Thoracic aorta (tissue), 2 donors: ENCODE measurements around the gene UNC79. TPM values are rescaled to one million over a fixed set of nuclear protein-coding genes. Genes with fewer than 3 reads are reported as not detected.

Source experiments
- ATAC-seq: fragments of 150-250 bp; one replicate; pipeline ENCODE4 v1.8.0; 2017; ENCODE audit warnings: low read depth; ENCODE audit not compliant: insufficient number of reproducible peaks, low FRiP score
- DNase-seq: peaks from one replicate; pipeline ENCODE4 v3.0.0-alpha.2; 2020; ENCODE audit warnings: low spot score
- H3K27ac ChIP-seq, 2 donors: fragments of 200-600 bp; sonication (generic); 1 replicate in 1 of 2; 2 replicates in 1 of 2; pipeline ENCODE4 v1.5.1; 2016; ENCODE audit warnings: mild to moderate bottlenecking in 2 of 2, moderate library complexity in 2 of 2
- H3K27me3 ChIP-seq: fragments of 200-600 bp; sonication (generic); replicated peaks from 2 replicates; pipeline ENCODE4 v1.6.0; 2016; ENCODE audit warnings: mild to moderate bottlenecking; ENCODE audit not compliant: insufficient read depth
- H3K36me3 ChIP-seq: fragments of 200-600 bp; sonication (generic); one replicate; pipeline ENCODE4 v1.5.1; 2016
- H3K4me1 ChIP-seq, 2 donors: fragments of 200-600 bp; sonication (generic); 1 replicate in 1 of 2; 2 replicates in 1 of 2; pipeline versions ENCODE4 v1.5.1 to v1.6.0; 2016; ENCODE audit warnings: low read depth in 2 of 2, mild to moderate bottlenecking in 1 of 2; ENCODE audit not compliant: control insufficient read depth in 1 of 2
- H3K4me3 ChIP-seq: fragments of 200-600 bp; sonication (generic); 2 replicates; pipeline ENCODE4 v1.5.1; 2016; ENCODE audit warnings: mild to moderate bottlenecking
- H3K9me3 ChIP-seq: fragments of 200-600 bp; sonication (generic); 2 replicates; pipeline ENCODE4 v1.5.1; 2016
- CTCF ChIP-seq: fragments of 200-600 bp; sonication (generic); IDR thresholded peaks from one replicate; pipeline ENCODE4 v1.5.1; 2019; ENCODE audit warnings: antibody characterized with exemption
- total RNA-seq, 2 donors: library from RNA; depleted of rRNA; stranded (reverse); fragments of >200 nt; gene quantifications; one replicate each; pipeline versions ENCODE4 v1.1.0 to v1.2.3, GENCODE V29; 2016

The UNC79 gene
- total RNA-seq, 2 donors from 2014 or later = 0.14 to 0.21 TPM

- H3K4me3 ChIP-seq = no peak overlapping the region
- DNase-seq (no peak), ATAC-seq (no peak)
- H3K9me3 ChIP-seq = no peaks in the 10 kb centered on the region
- no peaks in the 10 kb centered on the region for H3K4me1 ChIP-seq
- H3K27me3 ChIP-seq = no peaks in the 10 kb centered on the region
- H3K36me3 ChIP-seq = no peaks in the 10 kb centered on the region
- no peak overlapping the region for H3K27ac ChIP-seq
- TF ChIP-seq CTCF = no peak
Measured at GRCh38 chr14:93725993-93726392, 295.3 kb downstream of the UNC79 start.

- Histone ChIP-seq H3K27ac (no peak overlapping the region), H3K4me1 (no peaks in the 10 kb centered on the region), H3K4me3 (no peak overlapping the region), H3K9me3 (no peaks in the 10 kb centered on the region), H3K36me3 (no peaks in the 10 kb centered on the region), H3K27me3 (no peaks in the 10 kb centered on the region)
- no peak for DNase-seq
- ATAC-seq = no peak
- TF ChIP-seq CTCF = no peak
Measured at GRCh38 chr14:93727039-93727740, 296.5 kb downstream of the UNC79 start.

GRCh38 chr14:93727917-93728650, 297.3 kb downstream of the UNC79 start:
- no peaks in the 10 kb centered on the region for H3K9me3 ChIP-seq
- no peaks in the 10 kb centered on the region for H3K27me3 ChIP-seq
- H3K27ac ChIP-seq = no peak overlapping the region
- DNase-seq = no peak
- H3K4me1 ChIP-seq = no peaks in the 10 kb centered on the region
- ATAC-seq = no peak
- TF ChIP-seq CTCF = no peak
- no peaks in the 10 kb centered on the region for H3K36me3 ChIP-seq
- no peak overlapping the region for H3K4me3 ChIP-seq

- Histone ChIP-seq H3K36me3 (no peaks in the 10 kb centered on the region), H3K9me3 (no peaks in the 10 kb centered on the region), H3K27ac (no peak overlapping the region), H3K4me1 (no peaks in the 10 kb centered on the region), H3K4me3 (no peak overlapping the region), H3K27me3 (no peaks in the 10 kb centered on the region)
- no peak for DNase-seq
- TF ChIP-seq CTCF = no peak
- no peak for ATAC-seq
Measured at GRCh38 chr14:93728651-93729016, 297.9 kb downstream of the UNC79 start.

GRCh38 chr14:93729993-93730392, 299.3 kb downstream of the UNC79 start:
- ATAC-seq (no peak), DNase-seq (no peak)
- no peaks in the 10 kb centered on the region for H3K36me3 ChIP-seq
- H3K4me3 ChIP-seq = no peak overlapping the region
- H3K9me3 ChIP-seq = no peaks in the 10 kb centered on the region
- H3K4me1 ChIP-seq = no peaks in the 10 kb centered on the region
- H3K27me3 ChIP-seq = no peaks in the 10 kb centered on the region
- TF ChIP-seq CTCF = no peak
- H3K27ac ChIP-seq = no peak overlapping the region
